Measurements from ENCODE around the gene EGF.
A peak's percentile ranks its signal among the peaks of the same experiment; 100 is the strongest.

Gene EGF

GRCh38 chr4:109989044-109989443 is 76.4 kb downstream of the EGF start:
- Histone ChIP-seq H3K9me3 (ENCODE audit: insufficient read depth, low read length) (no peaks in the 10 kb centered on the region), H3K9ac (ENCODE audit: insufficient read length, low read depth) (no peak overlapping the region), H3K27me3 (ENCODE audit: insufficient read depth, insufficient read length) (no peaks in the 10 kb centered on the region), H3K36me3 (ENCODE audit: insufficient read depth, insufficient read length, low read length) (no peaks in the 10 kb centered on the region), H3K4me1 (ENCODE audit: insufficient read depth, insufficient read length) (no peaks in the 10 kb centered on the region), H3K4me3 (ENCODE audit: insufficient read length, low read depth) (no peak overlapping the region)
- TF ChIP-seq ZNF274 (IDR thresholded peaks at IDR 0.05; ENCODE audit: low read depth, low read length), result no peak
- TF ChIP-seq YY1 (IDR thresholded peaks at IDR 0.05; ENCODE audit: insufficient read depth, insufficient read length), result no peak
- no peak for TF ChIP-seq SUZ12 (IDR thresholded peaks at IDR 0.05; ENCODE audit: extremely low read depth, insufficient read depth, insufficient read length)
- no peak for DNase-seq (ENCODE audit: low read depth, low spot score)

GRCh38 chr4:109989618-109990017 is 76.9 kb downstream of the EGF start:
- DNase-seq (ENCODE audit: low read depth, low spot score), result no peak
- no peaks in the 10 kb centered on the region for H3K4me1 ChIP-seq (ENCODE audit: insufficient read depth, insufficient read length)
- no peak for TF ChIP-seq SUZ12 (IDR thresholded peaks at IDR 0.05; ENCODE audit: extremely low read depth, insufficient read depth, insufficient read length)
- TF ChIP-seq YY1 (IDR thresholded peaks at IDR 0.05; ENCODE audit: insufficient read depth, insufficient read length), result no peak
- no peak for TF ChIP-seq ZNF274 (IDR thresholded peaks at IDR 0.05; ENCODE audit: low read depth, low read length)
- no peak overlapping the region for H3K9ac ChIP-seq (ENCODE audit: insufficient read length, low read depth)
- no peaks in the 10 kb centered on the region for H3K27me3 ChIP-seq (ENCODE audit: insufficient read depth, insufficient read length)
- H3K9me3 ChIP-seq (ENCODE audit: insufficient read depth, low read length), result no peaks in the 10 kb centered on the region
- no peak overlapping the region for H3K4me3 ChIP-seq (ENCODE audit: insufficient read length, low read depth)
- no peaks in the 10 kb centered on the region for H3K36me3 ChIP-seq (ENCODE audit: insufficient read depth, insufficient read length, low read length)

- no peak for DNase-seq (ENCODE audit: low read depth, low spot score)
- Histone ChIP-seq H3K4me3 (ENCODE audit: insufficient read length, low read depth) (no peak overlapping the region), H3K4me1 (ENCODE audit: insufficient read depth, insufficient read length) (no peaks in the 10 kb centered on the region), H3K9me3 (ENCODE audit: insufficient read depth, low read length) (no peaks in the 10 kb centered on the region), H3K27me3 (ENCODE audit: insufficient read depth, insufficient read length) (no peaks in the 10 kb centered on the region), H3K36me3 (ENCODE audit: insufficient read depth, insufficient read length, low read length) (no peaks in the 10 kb centered on the region), H3K9ac (ENCODE audit: insufficient read length, low read depth) (no peak overlapping the region)
- TF ChIP-seq SUZ12 (IDR thresholded peaks at IDR 0.05; ENCODE audit: extremely low read depth, insufficient read depth, insufficient read length) (no peak), YY1 (IDR thresholded peaks at IDR 0.05; ENCODE audit: insufficient read depth, insufficient read length) (no peak), ZNF274 (IDR thresholded peaks at IDR 0.05; ENCODE audit: low read depth, low read length) (no peak)
Measured at GRCh38 chr4:109990261-109991257, 77.9 kb downstream of the EGF start.

GRCh38 chr4:109993116-109993515 is 80.4 kb downstream of the EGF start:
- no peak overlapping the region for H3K9ac ChIP-seq (ENCODE audit: insufficient read length, low read depth)
- peaks cover 3% of the 10 kb centered on the region for H3K36me3 ChIP-seq (ENCODE audit: insufficient read depth, insufficient read length, low read length)
- DNase-seq (ENCODE audit: low read depth, low spot score), result no peak
- H3K27me3 ChIP-seq (ENCODE audit: insufficient read depth, insufficient read length), result no peaks in the 10 kb centered on the region
- no peak overlapping the region for H3K4me3 ChIP-seq (ENCODE audit: insufficient read length, low read depth)
- H3K9me3 ChIP-seq (ENCODE audit: insufficient read depth, low read length), result no peaks in the 10 kb centered on the region
- no peak for TF ChIP-seq YY1 (IDR thresholded peaks at IDR 0.05; ENCODE audit: insufficient read depth, insufficient read length)
- TF ChIP-seq SUZ12 (IDR thresholded peaks at IDR 0.05; ENCODE audit: extremely low read depth, insufficient read depth, insufficient read length), result no peak
- no peak for TF ChIP-seq ZNF274 (IDR thresholded peaks at IDR 0.05; ENCODE audit: low read depth, low read length)
- H3K4me1 ChIP-seq (ENCODE audit: insufficient read depth, insufficient read length), result no peaks in the 10 kb centered on the region

- TF ChIP-seq ZNF274 (IDR thresholded peaks at IDR 0.05; ENCODE audit: low read depth, low read length) (no peak), YY1 (IDR thresholded peaks at IDR 0.05; ENCODE audit: insufficient read depth, insufficient read length) (no peak), SUZ12 (IDR thresholded peaks at IDR 0.05; ENCODE audit: extremely low read depth, insufficient read depth, insufficient read length) (no peak)
- no peaks in the 10 kb centered on the region for H3K4me1 ChIP-seq (ENCODE audit: insufficient read depth, insufficient read length)
Measured at GRCh38 chr4:109994415-109994827, 81.7 kb downstream of the EGF start.

GRCh38 chr4:109996526-109996925 is 83.8 kb downstream of the EGF start:
- Histone ChIP-seq H3K27me3 (ENCODE audit: insufficient read depth, insufficient read length) (no peaks in the 10 kb centered on the region), H3K9me3 (ENCODE audit: insufficient read depth, low read length) (no peaks in the 10 kb centered on the region), H3K36me3 (ENCODE audit: insufficient read depth, insufficient read length, low read length) (peaks cover 3% of the 10 kb centered on the region), H3K4me1 (ENCODE audit: insufficient read depth, insufficient read length) (no peaks in the 10 kb centered on the region), H3K9ac (ENCODE audit: insufficient read length, low read depth) (no peak overlapping the region), H3K4me3 (ENCODE audit: insufficient read length, low read depth) (no peak overlapping the region)
- no peak for TF ChIP-seq YY1 (IDR thresholded peaks at IDR 0.05; ENCODE audit: insufficient read depth, insufficient read length)
- TF ChIP-seq SUZ12 (IDR thresholded peaks at IDR 0.05; ENCODE audit: extremely low read depth, insufficient read depth, insufficient read length), result no peak
- TF ChIP-seq ZNF274 (IDR thresholded peaks at IDR 0.05; ENCODE audit: low read depth, low read length), result no peak
- no peak for DNase-seq (ENCODE audit: low read depth, low spot score)

More at GRCh38 chr4:109994415-109994827, 81.7 kb downstream of the EGF start:
- DNase-seq (ENCODE audit: low read depth, low spot score), result no peak
- Histone ChIP-seq H3K4me3 (ENCODE audit: insufficient read length, low read depth) (no peak overlapping the region), H3K36me3 (ENCODE audit: insufficient read depth, insufficient read length, low read length) (peaks cover 3% of the 10 kb centered on the region), H3K9me3 (ENCODE audit: insufficient read depth, low read length) (no peaks in the 10 kb centered on the region), H3K9ac (ENCODE audit: insufficient read length, low read depth) (no peak overlapping the region), H3K27me3 (ENCODE audit: insufficient read depth, insufficient read length) (no peaks in the 10 kb centered on the region)

- Histone ChIP-seq H3K9me3 (ENCODE audit: insufficient read depth, low read length) (no peaks in the 10 kb centered on the region), H3K4me3 (ENCODE audit: insufficient read length, low read depth) (no peak overlapping the region)
- TF ChIP-seq SUZ12 (IDR thresholded peaks at IDR 0.05; ENCODE audit: extremely low read depth, insufficient read depth, insufficient read length) (no peak), ZNF274 (IDR thresholded peaks at IDR 0.05; ENCODE audit: low read depth, low read length) (no peak), YY1 (IDR thresholded peaks at IDR 0.05; ENCODE audit: insufficient read depth, insufficient read length) (no peak)
Measured at GRCh38 chr4:109998867-109999584, 86.3 kb downstream of the EGF start.

More at GRCh38 chr4:109998867-109999584, 86.3 kb downstream of the EGF start:
- no peaks in the 10 kb centered on the region for H3K4me1 ChIP-seq (ENCODE audit: insufficient read depth, insufficient read length)
- H3K9ac ChIP-seq (ENCODE audit: insufficient read length, low read depth), result no peak overlapping the region
- H3K27me3 ChIP-seq (ENCODE audit: insufficient read depth, insufficient read length), result no peaks in the 10 kb centered on the region
- peak; percentile 33 for DNase-seq (ENCODE audit: low read depth, low spot score)
- H3K36me3 ChIP-seq (ENCODE audit: insufficient read depth, insufficient read length, low read length), result peaks cover 3% of the 10 kb centered on the region
